Ovary (tissue), 9 donors: ENCODE measurements around the gene TUNAR. TPM values are rescaled to one million over a fixed set of nuclear protein-coding genes. Genes with fewer than 3 reads are reported as not detected.

ENCODE experiments used
- DNase-seq, 5 donors: peaks; one replicate each; pipeline ENCODE4 v3.0.0-alpha.2; 2019 to 2020
- H3K27ac ChIP-seq, 2 donors: fragments of 200-600 bp; one replicate each; pipeline versions ENCODE4 v1.5.1 to v1.8.0; 2019 to 2022
- H3K27me3 ChIP-seq: fragments of 200-600 bp; one replicate; pipeline ENCODE4 v1.8.0; 2022
- H3K36me3 ChIP-seq: fragments of 200-600 bp; sonication (generic); one replicate; pipeline ENCODE4 v1.5.1; 2019
- H3K4me1 ChIP-seq: one replicate; pipeline ENCODE4 v1.8.1; 2013; ENCODE audit warnings: mild to moderate bottlenecking, moderate library complexity; ENCODE audit not compliant: insufficient read depth
- H3K4me3 ChIP-seq: fragments of 200-600 bp; sonication (generic); one replicate; pipeline ENCODE4 v1.5.1; 2017
- H3K9me3 ChIP-seq, 2 donors: fragments of 200-600 bp in 1 of 2; sonication (generic) in 1 of 2; one replicate each; pipeline versions ENCODE4 v1.5.1 to v1.8.1; 2013 to 2019; ENCODE audit warnings: mild to moderate bottlenecking in 1 of 2, moderate library complexity in 1 of 2
- CTCF ChIP-seq, 3 donors: fragments of 450-650 bp in 2 of 3; fragments of 200-600 bp in 1 of 3; IDR thresholded peaks; one replicate each; pipeline versions ENCODE4 v1.5.1 to v1.8.0; 2016 to 2022; ENCODE audit warnings: antibody characterized with exemption in 3 of 3, mild to moderate bottlenecking in 1 of 3
- EP300 ChIP-seq: sonication (generic); formaldehyde crosslinking; IDR thresholded peaks from one replicate; pipeline ENCODE4 v1.6.1; 2017; ENCODE audit warnings: antibody characterized with exemption
- POLR2A ChIP-seq: fragments of 450-650 bp; IDR thresholded peaks from one replicate; pipeline ENCODE4 v1.6.1; 2017; ENCODE audit warnings: antibody characterized with exemption, mild to moderate bottlenecking, moderate library complexity
- WGBS, 3 donors: extraction: QIAGEN DNeasy Blood & Tissue Kit in 1 of 3; methylation state at CpG; one replicate each; pipeline versions ENCODE4 v1.1.5 to v1.1.7; 2013 to 2017; 5-methylcytosine and 5-hydroxymethylcytosine counted together
- intact Hi-C, 4 donors: fragments of 100-400 bp; cut with DNase I; formaldehyde crosslinking; loops; one replicate each; pipeline versions ENCODE4 v1.11.0 to v1.15.1; 2022 to 2023
- polyA plus RNA-seq, 2 donors: library from polyadenylated mRNA; stranded (reverse); fragments of 200-250 nt in 1 of 2; fragments of 350-450 nt in 1 of 2; fragmentation: Illumina TruSeq in 1 of 2; extraction: RNeasy Lipid Tissue Mini Kit (QIAGEN cat#74804) in 1 of 2; gene quantifications; one replicate each; pipeline ENCODE4 v1.2.3, GENCODE V29; 2013 to 2014
- total RNA-seq, 7 donors: library from RNA; depleted of rRNA in 2 of 7; stranded (reverse); fragments of >200 nt in 2 of 7; fragmentation: NEBNext Ultra II Directional in 3 of 7; extraction: Animal tissue kit (Norgen Biotek cat#: 25700) in 3 of 7; gene quantifications; one replicate each; pipeline versions ENCODE4 v1.1.0 to v1.2.4, GENCODE V29; 2016 to 2023
- donor health status: DM: no; HTN: no; CAD: no; lungs with moderate emphysema.
- donor health status: DM: no; HTN: no; CAD: no.
- donor health status: Bipolar disorder and iron deficiency.
- donor health status: DM: yes; HTN: yes; CAD: no.
- donor health status: DM: no; HTN: no; CAD: no.
- donor health status: DM: yes; HTN: yes; CAD: no.

TUNAR gene
- total and polyA plus RNA-seq, 9 donors = 0.06 to 10.6 (median 0.46) TPM; not detected in 1

- 67 to 82% (median 75%) methylated on average over 10 of the region's 10 CpGs for WGBS, 3 donors
- DNase-seq = no peak
- Histone ChIP-seq H3K27me3 (no peaks in the 10 kb centered on the region), H3K27ac (no peak overlapping the region), H3K36me3 (no peaks in the 10 kb centered on the region), H3K4me3 (no peak overlapping the region), H3K9me3 (no peaks in the 10 kb centered on the region), H3K4me1 (no peaks in the 10 kb centered on the region)
- intact Hi-C loops = no loop called here
- no peak for TF ChIP-seq POLR2A
- no peak for TF ChIP-seq CTCF (IDR thresholded peaks at IDR 0.05)
- TF ChIP-seq EP300 = no peak
Observed at GRCh38 chr14:95902273-95902826, 25.7 kb downstream of the TUNAR start.

- intact Hi-C loops = no loop called here
- H3K9me3 ChIP-seq = no peaks in the 10 kb centered on the region
- no peak for DNase-seq
- no peak overlapping the region for H3K27ac ChIP-seq
- no peaks in the 10 kb centered on the region for H3K36me3 ChIP-seq
- no peak for TF ChIP-seq EP300
- no peak for TF ChIP-seq CTCF (IDR thresholded peaks at IDR 0.05)
- H3K27me3 ChIP-seq = no peaks in the 10 kb centered on the region
- H3K4me1 ChIP-seq = no peaks in the 10 kb centered on the region
- no peak overlapping the region for H3K4me3 ChIP-seq
- 76 to 85% (median 81%) methylated on average over 5 of the region's 5 CpGs for WGBS, 3 donors
Observed at GRCh38 chr14:95903165-95903564, 26.5 kb downstream of the TUNAR start.

GRCh38 chr14:95903616-95904107 lies 27.0 kb downstream of the TUNAR start:
- no peak for DNase-seq
- Histone ChIP-seq H3K27me3 (no peaks in the 10 kb centered on the region), H3K36me3 (no peaks in the 10 kb centered on the region), H3K27ac (no peak overlapping the region), H3K9me3 (no peaks in the 10 kb centered on the region), H3K4me1 (no peaks in the 10 kb centered on the region), H3K4me3 (no peak overlapping the region)
- WGBS, 3 donors = 73 to 80% (median 74%) methylated on average over 4 of the region's 4 CpGs
- TF ChIP-seq EP300 (no peak), CTCF (IDR thresholded peaks at IDR 0.05) (no peak), POLR2A (no peak)
- intact Hi-C loops = no loop called here

- 67 to 78% (median 71%) methylated on average over 4 of the region's 4 CpGs for WGBS, 3 donors
- Histone ChIP-seq H3K27me3 (no peaks in the 10 kb centered on the region), H3K4me1 (no peaks in the 10 kb centered on the region), H3K36me3 (no peaks in the 10 kb centered on the region), H3K4me3 (no peak overlapping the region), H3K9me3 (no peaks in the 10 kb centered on the region), H3K27ac (no peak overlapping the region)
- intact Hi-C loops = no loop called here
- no peak for TF ChIP-seq POLR2A
- TF ChIP-seq EP300 = no peak
- no peak for TF ChIP-seq CTCF (IDR thresholded peaks at IDR 0.05)
- no peak for DNase-seq
Observed at GRCh38 chr14:95906591-95906990, 30.0 kb downstream of the TUNAR start.
